Endodermal cell (in vitro differentiated cells): ENCODE measurements around the gene MELK. TPM values are rescaled to one million over a fixed set of nuclear protein-coding genes. Genes with fewer than 3 reads are reported as not detected.

Experiments
- DNase-seq: peaks from one replicate; pipeline ENCODE4 v3.0.0-alpha.2; 2017
- H3K27ac ChIP-seq: 2 replicates; pipeline ENCODE4 v1.5.1; 2013; ENCODE audit warnings: mild to moderate bottlenecking, low read depth, low read length, moderate library complexity
- H3K27me3 ChIP-seq: 2 replicates; pipeline ENCODE4 v1.6.1; 2013; ENCODE audit warnings: mild to moderate bottlenecking, low read length, moderate library complexity; ENCODE audit not compliant: insufficient read depth, control insufficient read depth, poor library complexity, severe bottlenecking
- H3K36me3 ChIP-seq: 2 replicates; pipeline ENCODE4 v1.7.0; 2013; ENCODE audit warnings: mild to moderate bottlenecking, low read length, moderate library complexity; ENCODE audit not compliant: control insufficient read depth, insufficient read depth
- H3K4me1 ChIP-seq: one replicate; pipeline ENCODE4 v1.7.0; 2013; ENCODE audit warnings: low read length; ENCODE audit not compliant: control insufficient read depth, insufficient read depth
- H3K4me3 ChIP-seq: 2 replicates; pipeline ENCODE4 v1.5.1; 2013; ENCODE audit warnings: mild to moderate bottlenecking, low read length, moderate library complexity
- H3K9ac ChIP-seq: 2 replicates; pipeline ENCODE4 v1.6.1; 2013; ENCODE audit warnings: mild to moderate bottlenecking, low read length, moderate library complexity; ENCODE audit not compliant: poor library complexity, severe bottlenecking; ENCODE audit errors: extremely low read depth
- H3K9me3 ChIP-seq: 2 replicates; pipeline ENCODE4 v1.6.1; 2013; ENCODE audit warnings: mild to moderate bottlenecking, low read length, moderate library complexity; ENCODE audit not compliant: control insufficient read depth
- H3K27ac Mint-ChIP-seq: 2 replicates; pipeline ENCODE4 v1.8.0; 2020; ENCODE audit warnings: mixed read lengths
- H3K27me3 Mint-ChIP-seq: 2 replicates; pipeline ENCODE4 v1.8.0; 2021; ENCODE audit warnings: mild to moderate bottlenecking, mixed read lengths; ENCODE audit not compliant: insufficient read depth
- H3K36me3 Mint-ChIP-seq: 2 replicates; pipeline ENCODE4 v1.8.0; 2020; ENCODE audit warnings: low read depth, mixed read lengths
- H3K4me1 Mint-ChIP-seq: 2 replicates; pipeline ENCODE4 v1.8.0; 2020; ENCODE audit warnings: mixed read lengths
- H3K4me3 Mint-ChIP-seq: 2 replicates; pipeline ENCODE4 v1.8.0; 2020; ENCODE audit warnings: mild to moderate bottlenecking, moderate library complexity, mixed read lengths
- H3K9me3 Mint-ChIP-seq: 2 replicates; pipeline ENCODE4 v1.8.0; 2020; ENCODE audit warnings: mild to moderate bottlenecking, mixed read lengths
- CTCF ChIP-seq: fragments of 200-600 bp; sonication (generic); conservative IDR thresholded peaks from 2 replicates; pipeline ENCODE4 v1.5.0; 2021; ENCODE audit warnings: antibody characterized with exemption, mild to moderate bottlenecking
- WGBS, 2 experiments: methylation state at CpG; one replicate each; pipeline versions ENCODE4 v1.1.5 to v1.1.7; 2013; ENCODE audit warnings: missing lambda C conversion rate in 2 of 2, mixed read lengths in 1 of 2; ENCODE audit not compliant: insufficient coverage in 1 of 2, insufficient read length in 1 of 2; 5-methylcytosine and 5-hydroxymethylcytosine counted together
- total RNA-seq, 2 donors: library from RNA; stranded (reverse); fragmentation: NEBNext Ultra II Directional in 1 of 2; extraction: Animal tissue kit (Norgen Biotek cat#: 25700) in 1 of 2; gene quantifications; 2 replicates in 1 of 2; 3 replicates in 1 of 2; pipeline ENCODE4 v1.2.1, GENCODE V29; 2021

Gene MELK
- total RNA-seq, 2 donors from 2014 or later: 45.6 to 88.9 TPM

- no peaks in the 10 kb centered on the region for H3K4me1 Mint-ChIP-seq
- no peak overlapping the region for H3K9ac ChIP-seq
These were observed 28.8 kb upstream of the MELK start for GRCh38 chr9:36543916-36544315.

GRCh38 chr9:36547598-36547997 lies 25.1 kb upstream of the MELK start:
- Histone ChIP-seq H3K9me3 (no peaks in the 10 kb centered on the region), H3K27me3 (no peaks in the 10 kb centered on the region), H3K9ac (no peak overlapping the region), H3K36me3 (no peaks in the 10 kb centered on the region), H3K27ac (no peak overlapping the region), H3K4me3 (no peak overlapping the region), H3K4me1 (no peaks in the 10 kb centered on the region)
- Mint-ChIP-seq H3K4me1 (no peaks in the 10 kb centered on the region), H3K27ac (no peak overlapping the region), H3K4me3 (no peak overlapping the region), H3K27me3 (no peaks in the 10 kb centered on the region), H3K36me3 (no peaks in the 10 kb centered on the region), H3K9me3 (no peaks in the 10 kb centered on the region)
- no peak for DNase-seq
- WGBS, 2 experiments: 100% methylated on average over 1 of the region's 3 CpGs; no CpG with 5 or more reads in 1 of the 2 experiments
- no peak for TF ChIP-seq CTCF

More at GRCh38 chr9:36543916-36544315, 28.8 kb upstream of the MELK start:
- Mint-ChIP-seq H3K27me3 (no peaks in the 10 kb centered on the region), H3K4me3 (no peak overlapping the region), H3K9me3 (no peaks in the 10 kb centered on the region), H3K27ac (no peak overlapping the region), H3K36me3 (no peaks in the 10 kb centered on the region)
- no peaks in the 10 kb centered on the region for H3K9me3 ChIP-seq
- H3K4me3 ChIP-seq: no peak overlapping the region
- no peaks in the 10 kb centered on the region for H3K27me3 ChIP-seq
- no peak for TF ChIP-seq CTCF
- no peak overlapping the region for H3K27ac ChIP-seq
- H3K4me1 ChIP-seq: no peaks in the 10 kb centered on the region
- DNase-seq: no peak
- no peaks in the 10 kb centered on the region for H3K36me3 ChIP-seq
- 95 to 100% methylated on average over 2 to 4 of the region's 7 CpGs for WGBS, 2 experiments

GRCh38 chr9:36548454-36548853 lies 24.2 kb upstream of the MELK start:
- 80% methylated on average over 1 of the region's 1 CpG; no CpG with 5 or more reads in 1 of the 2 experiments for WGBS, 2 experiments
- H3K27me3 Mint-ChIP-seq: no peaks in the 10 kb centered on the region

More at GRCh38 chr9:36548454-36548853, 24.2 kb upstream of the MELK start:
- no peaks in the 10 kb centered on the region for H3K9me3 ChIP-seq
- H3K27ac Mint-ChIP-seq: no peak overlapping the region
- DNase-seq: no peak
- H3K4me3 Mint-ChIP-seq: no peak overlapping the region
- no peak overlapping the region for H3K9ac ChIP-seq
- H3K9me3 Mint-ChIP-seq: no peaks in the 10 kb centered on the region
- no peaks in the 10 kb centered on the region for H3K36me3 Mint-ChIP-seq
- H3K4me3 ChIP-seq: no peak overlapping the region
- H3K27ac ChIP-seq: no peak overlapping the region
- no peaks in the 10 kb centered on the region for H3K4me1 ChIP-seq
- TF ChIP-seq CTCF: no peak
- no peaks in the 10 kb centered on the region for H3K27me3 ChIP-seq
- no peaks in the 10 kb centered on the region for H3K36me3 ChIP-seq
- H3K4me1 Mint-ChIP-seq: no peaks in the 10 kb centered on the region
